NCI-H69 (cell line): ENCODE data around the gene PFDN5.
"Not testable (repeated sequence)": the region's sequence is repeated elsewhere in the genome, so short reads cannot be mapped to it uniquely, and the experiment has no call there.

ENCODE experiments used
- DNase-seq: peaks from one replicate; lab custom pipeline; 2025; lab: John Stamatoyannopoulos, UW

Gene PFDN5

DNA sequence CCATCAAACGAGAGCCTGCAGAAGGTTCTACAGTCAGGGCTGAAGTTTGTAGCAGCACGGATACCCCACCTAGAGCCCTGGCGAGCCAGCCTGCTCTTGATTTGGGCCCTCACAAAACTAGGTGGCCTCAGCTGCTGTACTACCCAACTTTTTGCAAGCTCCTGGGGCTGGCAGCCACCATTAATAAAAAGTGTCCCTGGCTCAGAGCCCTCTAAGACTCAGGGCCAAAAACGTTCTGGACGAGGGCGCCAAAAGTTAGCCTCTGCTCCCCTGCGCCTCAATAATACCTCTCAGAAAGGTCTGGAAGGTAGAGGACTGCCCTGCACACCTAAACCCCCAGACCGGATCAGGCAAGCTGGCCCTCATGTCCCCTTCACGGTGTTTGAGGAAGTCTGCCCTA, 8.9 kb upstream of the PFDN5 start:
- no peak for DNase-seq

DNA sequence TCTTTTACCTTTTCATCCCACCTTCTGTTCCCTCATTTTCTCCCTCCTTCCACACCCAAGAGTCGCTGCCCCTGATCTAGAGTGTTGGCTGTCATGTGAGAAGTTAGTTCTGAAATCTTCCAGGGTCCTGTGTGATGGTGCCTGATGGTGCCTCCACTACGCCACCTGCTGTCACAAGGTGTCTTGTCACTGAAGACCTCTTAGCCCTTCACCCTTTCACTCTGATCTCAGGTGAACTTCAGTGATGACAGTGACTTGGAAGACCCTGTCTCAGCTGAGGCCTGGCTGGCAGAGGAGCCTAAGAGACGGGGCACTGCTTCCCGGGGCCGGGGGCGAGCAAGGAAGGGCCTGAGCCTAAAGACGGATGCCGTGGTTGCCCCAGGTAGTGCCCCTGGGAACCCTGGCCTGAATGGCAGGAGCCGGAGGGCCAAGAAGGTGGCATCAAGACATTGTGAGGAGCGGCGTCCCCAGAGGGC, 7.6 kb upstream of the PFDN5 start:
- DNase-seq = peak; percentile 45

DNA sequence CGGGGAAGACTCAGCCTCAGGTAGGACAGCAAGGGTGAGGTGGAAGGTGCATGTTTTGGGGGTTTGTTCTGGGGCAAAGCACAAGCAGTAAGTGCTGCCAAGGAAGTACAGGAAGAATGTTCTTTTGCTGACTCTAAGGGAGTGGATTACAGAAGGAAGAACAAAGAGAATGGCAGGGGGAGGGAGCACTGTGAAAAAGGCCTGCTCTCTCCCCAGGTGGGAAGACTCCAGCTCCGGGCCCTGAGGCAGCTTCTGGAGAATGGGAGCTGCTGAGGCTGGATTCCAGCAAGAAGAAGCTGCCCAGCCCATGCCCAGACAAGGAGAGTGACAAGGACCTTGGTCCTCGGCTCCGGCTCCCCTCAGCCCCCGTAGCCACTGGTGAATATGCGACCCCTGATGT, 7.0 kb upstream of the PFDN5 start:
- no peak for DNase-seq

DNA sequence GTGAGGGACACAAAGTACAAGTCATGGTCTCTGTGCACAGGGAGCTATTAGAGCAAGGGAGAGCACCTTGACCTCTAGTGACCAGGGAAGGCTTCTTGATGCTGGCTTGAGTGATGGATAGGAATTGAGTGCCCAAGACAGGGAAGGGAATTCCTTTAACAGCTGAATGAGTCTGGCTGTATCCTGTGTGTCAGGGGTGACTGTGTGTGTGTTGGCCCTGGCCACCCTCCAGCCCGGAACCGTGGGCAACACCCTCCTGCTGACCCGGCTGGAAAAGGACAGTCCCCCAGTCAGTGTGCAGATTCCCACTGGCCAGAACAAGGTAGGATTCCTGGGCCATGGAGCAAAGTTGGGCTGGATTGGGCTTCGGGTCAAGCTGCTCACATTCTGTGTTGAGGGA, 5.5 kb upstream of the PFDN5 start:
- no peak for DNase-seq

DNA sequence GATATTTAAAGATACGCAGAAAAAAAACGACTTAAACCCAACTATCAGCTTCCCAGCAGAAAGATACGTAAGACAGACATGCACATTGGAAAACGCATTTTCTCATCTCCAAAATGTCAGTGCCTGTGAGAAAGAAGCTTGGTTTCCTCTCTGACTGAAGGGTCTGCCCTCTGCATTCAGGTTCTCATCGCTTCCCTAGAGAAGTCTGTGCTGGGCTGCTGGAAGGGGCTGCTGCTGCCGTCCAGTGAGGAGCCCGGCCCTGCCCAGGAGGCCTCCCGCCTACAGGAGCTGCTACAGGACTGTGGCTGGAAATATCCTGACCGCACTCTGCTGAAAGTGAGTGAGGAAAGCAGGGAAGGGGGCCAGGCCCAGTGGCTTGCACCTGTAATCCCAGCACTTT, 4.7 kb upstream of the PFDN5 start:
- DNase-seq = no peak

DNA sequence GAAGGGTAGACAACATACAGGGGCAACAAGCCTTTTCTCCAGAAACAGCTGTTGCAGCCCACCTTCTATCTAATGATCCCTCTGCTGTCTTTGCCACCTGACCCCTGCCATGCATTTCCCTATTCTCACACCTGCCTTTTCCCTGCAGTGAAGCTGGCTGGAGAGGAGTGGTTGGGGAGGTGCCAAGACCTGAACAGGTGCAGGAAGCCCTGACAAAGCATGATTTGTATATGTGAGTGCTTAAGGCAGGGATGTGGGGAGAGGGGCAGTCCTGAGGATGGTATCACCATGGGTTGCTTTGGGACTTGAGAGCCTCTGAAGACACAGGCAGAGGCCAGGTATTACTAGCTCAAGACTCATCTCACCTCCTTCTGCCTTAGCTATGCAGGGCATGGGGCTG, 2.9 kb upstream of the PFDN5 start:
- peak; percentile 50 for DNase-seq

DNA sequence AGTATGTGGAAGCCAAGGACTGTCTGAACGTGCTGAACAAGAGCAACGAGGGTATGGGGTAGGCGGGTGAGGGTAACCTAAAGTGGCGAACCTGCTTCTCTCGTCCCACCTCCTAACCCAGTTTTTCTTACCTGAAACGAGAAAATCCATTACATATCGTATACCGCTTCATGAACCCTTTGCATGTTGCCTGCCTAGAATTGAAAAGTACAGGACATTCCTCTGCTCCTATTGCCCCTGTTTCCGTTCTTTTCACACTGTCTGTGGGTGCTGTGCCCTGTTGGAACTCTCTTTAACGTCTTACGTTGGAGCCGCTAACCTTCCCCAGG, 513 bp downstream of the PFDN5 start:
- DNase-seq = no peak

DNA sequence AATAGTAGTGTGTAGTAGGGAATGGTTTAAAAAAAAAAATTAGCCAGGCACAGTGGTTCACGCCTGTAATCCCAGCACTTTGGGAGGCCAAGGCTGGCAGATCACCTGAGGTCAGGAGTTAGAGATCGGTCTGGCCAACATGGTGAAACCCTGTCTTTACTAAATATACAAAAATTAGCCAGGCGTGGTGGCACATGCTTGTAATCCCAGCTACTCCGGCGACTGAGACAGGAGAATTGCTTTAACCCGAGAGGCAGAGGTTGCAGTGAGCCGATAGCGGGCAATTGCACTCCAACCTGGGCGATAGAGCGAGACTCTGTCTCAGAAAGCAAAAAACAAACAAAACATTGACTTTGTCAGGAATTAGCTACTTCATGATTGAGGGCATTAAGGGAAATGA, 1.8 kb downstream of the PFDN5 start:
- not testable (repeated sequence) for DNase-seq

DNA sequence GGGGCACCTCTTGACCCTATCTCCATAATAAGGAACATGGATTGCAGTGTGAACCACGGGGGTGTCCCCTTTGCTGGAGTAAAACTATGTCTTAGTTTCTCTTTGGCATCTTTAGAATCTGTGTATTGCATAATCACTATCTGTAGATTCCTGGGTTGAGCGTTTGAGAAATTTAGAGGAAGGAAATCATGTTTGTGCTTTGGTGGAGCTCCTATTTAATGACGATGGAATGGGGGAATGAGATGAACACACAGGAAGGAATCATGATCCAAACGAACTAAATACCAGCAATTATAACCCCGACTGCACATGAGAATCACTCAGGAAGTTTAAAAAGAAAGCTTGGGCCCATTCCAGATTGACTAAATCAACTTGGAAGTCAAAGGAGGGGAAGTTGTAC, 2.8 kb downstream of the PFDN5 start:
- no peak for DNase-seq

DNA sequence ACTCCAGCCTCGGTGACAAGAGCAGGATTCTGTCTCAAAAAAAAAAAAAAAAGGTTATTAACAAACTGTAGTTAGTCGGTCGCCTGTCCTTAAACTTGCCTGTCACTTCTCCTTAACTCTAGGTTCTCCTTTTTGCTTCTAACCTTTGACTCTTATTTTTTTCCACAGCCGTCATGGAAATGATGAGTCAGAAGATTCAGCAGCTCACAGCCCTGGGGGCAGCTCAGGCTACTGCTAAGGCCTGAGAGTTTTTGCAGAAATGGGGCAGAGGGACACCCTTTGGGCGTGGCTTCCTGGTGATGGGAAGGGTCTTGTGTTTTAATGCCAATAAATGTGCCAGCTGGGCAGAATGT, 3.7 kb downstream of the PFDN5 start:
- no peak for DNase-seq

DNA sequence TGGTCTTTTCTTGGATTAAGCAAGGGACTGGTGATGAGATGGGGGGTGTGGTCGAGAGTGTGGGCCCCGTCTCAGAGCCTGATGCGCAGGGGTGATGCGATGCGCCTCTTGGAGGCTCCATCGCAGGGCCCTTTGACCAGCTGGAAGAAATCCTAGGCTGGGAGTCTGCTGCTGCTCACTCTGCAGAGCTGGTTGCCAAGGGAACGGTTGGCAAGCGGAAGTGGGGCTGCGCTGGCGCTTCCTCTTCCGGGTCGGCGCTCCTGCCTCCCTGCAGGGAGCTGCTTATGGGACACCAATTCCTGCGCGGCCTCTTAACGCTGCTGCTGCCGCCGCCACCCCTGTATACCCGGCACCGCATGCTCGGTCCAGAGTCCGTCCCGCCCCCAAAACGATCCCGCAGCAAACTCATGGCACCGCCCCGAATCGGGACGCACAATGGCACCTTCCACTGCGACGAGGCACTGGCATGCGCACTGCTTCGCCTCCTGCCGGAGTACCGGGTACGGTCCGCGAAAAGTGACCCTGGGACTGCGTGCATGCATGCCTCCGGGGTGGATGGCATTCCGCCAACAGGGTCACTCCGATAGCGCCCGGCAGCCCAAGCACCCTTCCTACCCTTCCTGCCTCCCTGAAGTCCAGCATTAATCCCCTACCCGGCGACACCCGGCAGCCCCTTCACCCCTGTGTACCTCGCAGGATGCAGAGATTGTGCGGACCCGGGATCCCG, 4.3 kb downstream of the PFDN5 start, which contains the start of gene MYG1:
Gene MYG1, plus strand, starts transcription at position 242 of the 727 bp plus-strand sequence. Its CDS starts 43 bp downstream, at position 285.
- DNase-seq = peak; percentile 97

DNA sequence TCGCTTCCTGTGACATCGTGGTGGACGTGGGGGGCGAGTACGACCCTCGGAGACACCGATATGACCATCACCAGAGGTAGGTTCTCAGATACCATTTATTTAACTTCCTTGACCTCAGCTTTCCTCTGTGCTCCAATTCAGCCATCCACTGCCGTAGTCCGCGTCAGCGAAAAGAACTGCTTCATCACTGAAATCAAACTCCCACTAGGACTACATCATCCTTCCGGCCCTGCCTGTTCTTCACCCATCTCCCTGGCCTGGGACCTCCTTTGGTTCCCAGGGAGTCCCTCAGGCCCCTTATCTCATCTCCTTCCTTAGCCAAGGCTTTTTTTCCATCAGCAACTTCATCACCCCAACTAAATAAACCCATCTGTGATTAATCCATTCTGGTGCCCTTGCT, 4.8 kb downstream of the PFDN5 start:
- no peak for DNase-seq

DNA sequence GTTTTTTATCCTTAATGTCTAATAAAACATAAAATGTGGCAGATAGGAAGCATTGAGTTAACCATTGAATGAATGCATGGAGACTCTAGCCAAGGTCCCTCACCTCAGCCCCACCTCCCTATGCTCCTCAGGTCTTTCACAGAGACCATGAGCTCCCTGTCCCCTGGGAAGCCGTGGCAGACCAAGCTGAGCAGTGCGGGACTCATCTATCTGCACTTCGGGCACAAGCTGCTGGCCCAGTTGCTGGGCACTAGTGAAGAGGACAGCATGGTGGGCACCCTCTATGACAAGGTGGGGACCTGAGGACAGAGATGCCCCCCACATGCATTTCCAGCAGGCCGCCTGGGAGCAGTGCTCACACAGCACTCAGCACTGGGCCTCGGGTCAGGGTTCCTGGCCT, 7.6 kb downstream of the PFDN5 start:
- no peak for DNase-seq

DNA sequence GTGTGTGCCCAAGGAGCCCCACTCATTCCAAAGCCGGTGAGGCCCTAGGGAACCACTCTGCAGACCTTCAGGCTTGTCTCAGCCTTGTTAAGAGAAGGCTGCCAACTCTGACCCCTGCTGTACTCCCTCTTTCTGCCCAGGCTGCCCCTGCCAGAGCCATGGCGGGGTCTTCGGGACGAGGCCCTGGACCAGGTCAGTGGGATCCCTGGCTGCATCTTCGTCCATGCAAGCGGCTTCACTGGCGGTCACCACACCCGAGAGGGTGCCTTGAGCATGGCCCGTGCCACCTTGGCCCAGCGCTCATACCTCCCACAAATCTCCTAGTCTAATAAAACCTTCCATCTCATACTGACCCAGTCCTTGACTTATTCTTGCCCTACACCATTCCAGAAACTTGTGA, 11.5 kb downstream of the PFDN5 start:
- DNase-seq = no peak

DNA sequence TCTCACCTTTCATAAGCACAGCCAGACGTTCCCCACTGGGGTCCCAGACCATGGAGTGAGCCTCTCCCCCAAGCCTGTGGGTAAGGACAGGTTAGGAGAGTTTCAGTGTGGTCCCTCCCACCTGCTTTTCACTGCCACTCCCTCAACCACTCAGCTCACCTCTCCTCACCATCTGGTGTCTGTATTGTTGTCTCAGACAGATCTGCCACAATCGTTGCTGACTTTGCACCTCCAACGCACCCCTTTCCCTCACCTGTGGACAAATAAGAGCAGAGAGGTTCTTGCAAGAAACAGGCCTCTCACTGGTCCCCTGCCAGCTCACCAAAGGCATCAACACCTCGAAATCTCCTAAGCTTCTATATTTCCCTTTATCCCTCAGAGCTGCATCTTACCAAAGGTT, 12.9 kb downstream of the PFDN5 start:
- no peak for DNase-seq

DNA sequence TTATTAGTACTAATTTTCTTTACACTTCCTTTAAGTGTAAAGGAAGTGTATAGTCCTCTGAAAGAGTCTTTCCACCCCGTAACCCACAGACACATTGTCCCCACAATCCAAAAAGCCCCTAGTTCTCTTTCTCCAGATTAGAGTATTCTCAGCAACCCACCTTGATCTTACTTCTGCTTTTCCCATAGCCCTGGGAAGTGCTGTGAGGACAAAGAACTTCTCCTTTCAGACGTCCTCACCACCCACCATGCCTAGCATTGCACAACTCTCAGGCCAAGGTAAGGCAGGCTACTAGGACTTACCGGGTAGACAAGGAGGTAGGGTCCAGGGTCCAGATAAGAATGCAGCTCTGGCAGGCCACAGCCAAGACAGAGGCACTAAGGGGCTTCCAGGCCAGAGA, 18.7 kb downstream of the PFDN5 start:
- no peak for DNase-seq

DNA sequence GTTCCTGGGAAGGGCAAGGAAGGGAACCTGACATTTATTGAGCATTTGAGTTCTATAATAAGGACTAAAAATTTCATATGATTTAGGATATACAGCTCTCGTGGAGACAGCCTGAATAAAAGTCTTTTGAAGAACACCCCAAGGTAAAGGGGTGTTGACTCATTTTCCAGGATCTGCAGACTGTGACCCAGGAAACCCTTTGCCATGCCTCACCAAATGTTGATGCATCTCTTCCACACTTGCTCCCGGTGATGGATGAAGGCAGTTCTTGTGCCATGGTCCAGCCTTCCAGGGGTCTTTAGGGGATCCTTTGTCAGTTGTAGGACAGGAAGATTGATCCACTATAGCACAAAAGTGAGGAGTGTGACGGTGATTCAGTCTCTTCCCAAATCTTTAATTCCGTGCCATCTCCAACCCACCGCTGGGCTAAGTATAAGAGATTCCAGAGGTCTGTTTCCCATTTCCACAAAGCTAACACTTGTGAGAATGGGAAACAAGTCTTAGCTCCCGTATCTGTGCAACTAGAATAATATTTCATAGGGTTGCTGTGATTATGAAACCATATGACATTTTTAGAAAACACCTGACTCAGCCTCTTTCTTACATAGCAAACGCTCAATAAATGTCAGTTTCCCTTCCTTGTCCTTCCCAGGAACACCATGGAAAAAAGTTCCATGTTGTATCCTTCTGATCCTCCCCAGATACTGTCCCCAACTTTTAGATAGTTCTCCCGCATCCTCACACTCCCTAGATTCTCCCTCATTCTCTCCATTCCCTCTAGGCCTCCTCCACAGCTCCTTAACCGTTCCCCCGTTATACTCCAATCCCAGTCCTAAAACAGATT, 25.2 kb downstream of the PFDN5 start:
- DNase-seq = no peak

DNA sequence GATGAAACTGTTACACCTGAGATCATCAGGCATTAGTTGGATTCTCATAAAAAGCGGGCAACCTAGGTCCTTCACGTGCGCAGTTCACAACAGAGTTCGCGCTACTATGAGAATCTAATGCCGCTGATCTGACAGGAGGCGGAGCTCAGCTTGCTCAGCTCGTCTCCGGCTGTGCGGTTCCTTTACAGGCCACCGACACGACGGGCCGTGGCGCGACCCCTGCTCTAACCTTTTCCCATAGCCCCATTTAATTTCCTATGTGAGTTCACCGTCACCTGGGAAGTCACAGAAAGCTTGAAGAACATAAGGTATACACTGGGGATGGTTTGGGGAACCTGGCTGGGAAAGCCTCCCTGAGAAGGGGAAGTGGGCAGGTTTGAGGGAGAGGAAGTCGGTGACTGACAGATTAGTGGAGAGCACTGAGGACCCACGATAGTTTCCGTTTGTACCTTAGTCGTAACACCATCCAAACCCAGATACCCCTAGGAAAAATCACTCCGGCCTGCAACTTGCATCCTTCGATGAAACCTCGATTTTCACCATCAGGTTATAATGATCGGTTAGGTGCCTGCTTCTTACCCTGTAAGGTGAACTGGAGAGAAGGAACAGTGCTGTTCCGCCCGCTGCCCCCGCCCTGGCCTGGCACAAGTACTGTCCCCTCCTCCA, 28.9 kb downstream of the PFDN5 start:
- no peak for DNase-seq

DNA sequence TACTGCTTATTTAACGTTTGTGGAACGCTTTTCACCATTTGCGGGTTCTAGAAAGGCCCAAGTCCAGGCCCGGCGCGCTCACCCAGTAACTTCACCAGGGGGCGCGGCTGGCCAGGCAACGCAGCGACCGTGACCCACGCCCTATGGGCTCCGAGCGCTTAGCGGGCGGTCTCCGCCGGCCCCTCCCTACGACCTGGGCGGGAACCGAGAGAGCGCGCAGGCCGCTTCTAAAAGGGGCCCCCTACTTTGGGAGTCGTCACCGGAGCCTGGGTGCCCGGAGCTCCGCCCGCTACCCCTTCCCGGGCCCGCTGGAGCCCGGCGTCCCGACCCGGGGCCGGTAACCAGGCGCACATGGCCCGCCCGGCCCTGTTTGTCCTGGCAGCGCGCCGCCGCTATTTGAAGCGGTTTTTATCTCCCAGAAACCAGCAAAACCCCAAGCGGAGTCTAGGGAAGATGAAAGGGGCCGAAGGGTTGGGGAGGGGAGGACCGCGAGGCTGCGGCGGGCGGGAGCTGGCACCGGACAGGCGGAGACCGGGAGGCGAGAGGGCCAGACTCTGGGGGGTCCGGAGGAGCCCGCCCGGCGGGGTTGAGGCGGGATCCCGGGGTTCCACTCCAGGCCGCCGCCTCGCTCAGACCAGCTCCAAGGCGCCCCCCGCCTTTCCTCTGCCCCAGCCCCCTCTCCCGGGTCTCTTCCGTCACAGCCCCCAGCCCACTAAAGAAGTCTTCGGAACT, 29.6 kb downstream of the PFDN5 start:
- peak; percentile 96 for DNase-seq

DNA sequence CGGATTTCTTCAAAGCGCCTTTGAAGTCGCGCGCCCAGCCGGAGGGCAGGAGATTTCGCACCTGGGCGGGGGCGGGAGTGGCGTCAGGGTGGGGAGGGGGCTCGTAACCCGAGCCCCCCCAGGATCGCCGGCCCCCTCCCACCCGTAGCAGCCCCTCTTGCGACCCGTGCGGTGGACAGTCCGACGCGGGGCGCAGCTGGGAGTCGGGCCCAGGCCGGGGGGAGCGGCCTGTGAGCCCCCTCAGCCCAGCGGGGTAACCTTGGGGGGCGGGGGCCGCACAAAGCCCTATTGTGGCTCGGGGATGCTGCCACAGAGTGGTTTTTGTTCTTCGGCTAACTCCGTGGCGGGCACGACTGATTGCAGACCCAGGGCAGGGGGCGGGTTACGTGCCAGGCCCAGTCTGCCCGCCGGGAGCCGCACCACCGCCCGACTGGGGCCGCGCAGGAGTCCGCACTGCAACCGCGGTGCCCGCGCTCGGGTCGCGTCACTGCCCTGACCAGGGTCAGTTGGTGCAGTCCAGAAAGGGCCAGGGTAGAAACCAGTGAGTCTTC, 30.2 kb downstream of the PFDN5 start:
- peak; percentile 79 for DNase-seq

DNA sequence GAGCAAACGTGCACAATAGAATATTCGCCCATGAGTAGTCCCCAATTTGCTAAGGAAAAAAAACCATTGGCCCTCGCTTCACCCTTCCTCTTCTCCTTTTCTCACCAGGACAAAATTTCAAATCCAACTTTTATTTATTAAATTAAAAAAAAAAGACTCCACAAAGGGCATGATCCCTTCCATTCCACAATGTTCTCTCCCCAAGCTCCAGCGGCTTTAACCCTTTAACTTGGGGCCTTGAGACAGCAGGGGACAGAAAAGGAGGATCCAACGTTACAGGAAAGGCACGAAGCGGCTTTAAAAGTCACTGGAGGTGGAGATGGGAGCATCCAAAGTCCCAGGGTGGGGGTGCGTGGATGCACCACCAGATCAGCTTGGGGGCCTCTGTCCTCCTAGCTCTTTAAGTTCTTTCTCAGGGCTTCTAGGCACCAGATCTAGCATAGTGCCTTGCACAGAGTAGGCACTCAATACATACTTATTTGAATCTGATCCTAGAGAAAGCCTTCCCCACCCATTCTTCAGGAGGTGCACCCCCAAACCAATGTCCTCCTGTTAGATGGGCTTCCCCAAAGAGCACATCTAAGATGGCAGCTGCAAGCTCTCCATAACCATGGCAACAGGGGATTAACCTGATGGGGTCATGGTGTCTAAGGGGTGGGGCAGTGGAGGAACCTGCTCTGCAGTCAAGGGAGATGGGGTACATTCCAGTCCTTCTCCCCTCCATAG, 31.3 kb downstream of the PFDN5 start:
- DNase-seq = peak; percentile 29
